ENCODE measurements around the gene HECTD4.

The HECTD4 gene

DNA sequence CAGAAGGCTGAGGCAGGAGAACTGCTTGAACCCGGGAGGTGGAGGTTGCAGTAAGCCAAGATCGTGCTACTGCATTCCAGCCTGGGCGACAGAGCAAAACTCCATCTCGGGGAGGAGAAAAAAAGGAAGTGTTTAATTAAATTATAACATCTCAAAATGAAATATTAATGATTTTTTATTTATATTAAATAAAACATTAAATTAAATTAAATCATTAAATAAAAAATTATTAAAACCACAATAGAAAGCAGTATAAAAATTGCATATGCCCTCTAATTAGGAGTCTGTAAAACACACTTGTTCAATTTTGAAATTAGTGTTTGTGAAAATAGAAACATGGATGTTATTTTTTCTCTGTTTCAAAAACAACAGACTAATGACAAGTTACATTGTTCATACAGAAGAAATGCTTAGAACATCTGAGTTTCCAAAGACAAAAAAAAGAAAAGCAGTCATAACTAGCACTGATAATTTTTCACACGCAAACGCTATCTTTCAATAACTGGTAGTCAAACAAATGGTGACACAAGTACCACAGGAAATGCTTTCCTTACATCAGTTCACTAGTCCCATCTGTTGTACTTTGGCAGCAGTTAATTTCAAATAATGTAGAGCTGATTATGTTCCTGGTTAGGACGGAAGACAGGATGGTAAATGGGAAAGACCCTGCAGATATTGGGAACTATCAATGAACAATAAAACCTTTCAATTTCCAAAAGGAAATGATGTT lies 54.9 kb downstream of the HECTD4 start:
- DNase-seq, result no peak
- H3K27ac Mint-ChIP-seq, result no peak overlapping the region
- no peaks in the 10 kb centered on the region for H3K9me3 Mint-ChIP-seq
- H3K27me3 Mint-ChIP-seq, result no peaks in the 10 kb centered on the region
- no peaks in the 10 kb centered on the region for H3K36me3 Mint-ChIP-seq (ENCODE audit: low read depth)
- peaks cover 11% of the 10 kb centered on the region for H3K4me1 Mint-ChIP-seq (ENCODE audit: low read depth)
- H3K4me3 Mint-ChIP-seq, result no peak overlapping the region

GRCh38 chr12:112325622-112326207 lies 56.5 kb downstream of the HECTD4 start:
- Mint-ChIP-seq H3K27ac (no peak overlapping the region), H3K27me3 (no peaks in the 10 kb centered on the region), H3K36me3 (ENCODE audit: low read depth) (no peaks in the 10 kb centered on the region), H3K9me3 (no peaks in the 10 kb centered on the region), H3K4me3 (no peak overlapping the region), H3K4me1 (ENCODE audit: low read depth) (peaks cover 13% of the 10 kb centered on the region)
- no peak for DNase-seq

DNA sequence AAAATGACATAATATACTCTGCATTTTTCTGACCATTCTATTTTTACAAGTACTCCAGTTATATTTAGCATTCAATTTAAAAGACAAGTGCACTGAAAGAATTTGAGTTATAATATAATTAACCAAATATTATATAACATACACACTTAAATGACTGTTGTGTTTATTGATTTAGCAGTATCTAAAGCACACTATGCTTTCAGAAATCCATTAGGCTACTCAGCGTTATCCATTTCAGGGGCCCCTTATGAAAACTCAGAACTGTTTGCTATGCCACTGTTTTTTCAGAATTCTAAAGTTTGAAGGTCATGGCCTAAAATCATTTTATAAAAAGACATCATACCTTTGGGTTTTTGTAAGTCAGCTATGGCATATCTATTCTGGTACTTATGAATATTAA lies 57.1 kb downstream of the HECTD4 start:
- Mint-ChIP-seq H3K9me3 (no peaks in the 10 kb centered on the region), H3K27me3 (no peaks in the 10 kb centered on the region), H3K4me3 (no peak overlapping the region), H3K4me1 (ENCODE audit: low read depth) (peaks cover 13% of the 10 kb centered on the region), H3K36me3 (ENCODE audit: low read depth) (no peaks in the 10 kb centered on the region), H3K27ac (no peak overlapping the region)
- no peak for DNase-seq

DNA sequence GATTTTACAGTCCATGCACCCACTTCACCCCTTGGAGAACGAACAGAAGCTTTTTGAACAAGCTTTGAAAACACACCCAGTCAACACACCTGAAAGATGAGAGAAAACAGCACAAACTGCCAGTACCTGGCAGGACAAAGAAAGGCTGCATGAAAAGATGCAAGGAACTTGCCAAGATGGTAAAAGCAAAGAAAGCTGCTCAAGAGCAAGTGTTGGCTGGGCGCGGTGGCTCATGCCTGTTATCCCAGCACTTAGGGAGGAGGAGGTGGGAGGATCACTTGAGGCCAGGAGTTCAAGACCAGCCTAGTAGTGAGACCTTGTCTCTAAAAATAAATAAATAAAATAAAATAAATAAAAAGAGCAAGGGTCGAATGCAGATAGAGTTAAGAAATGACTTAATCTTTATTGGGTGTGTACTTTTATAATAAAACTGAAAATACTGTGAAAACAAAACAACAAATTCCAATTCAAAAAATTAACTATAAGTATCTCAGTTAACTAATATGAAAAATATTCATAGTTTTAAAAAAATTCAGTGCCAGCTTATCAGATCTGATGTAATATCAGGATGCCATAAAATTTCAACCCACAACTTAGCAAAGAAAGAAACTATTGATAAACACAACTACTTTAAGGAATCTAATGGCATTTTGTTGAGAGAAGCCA lies 59.2 kb downstream of the HECTD4 start:
- DNase-seq, result no peak
- Mint-ChIP-seq H3K4me1 (ENCODE audit: low read depth) (peaks cover 13% of the 10 kb centered on the region), H3K36me3 (ENCODE audit: low read depth) (peaks cover 11% of the 10 kb centered on the region), H3K9me3 (no peaks in the 10 kb centered on the region), H3K27ac (no peak overlapping the region), H3K4me3 (no peak overlapping the region), H3K27me3 (no peaks in the 10 kb centered on the region)

GRCh38 chr12:112322441-112322840 lies 59.8 kb downstream of the HECTD4 start:
- Mint-ChIP-seq H3K36me3 (ENCODE audit: low read depth) (peaks cover 12% of the 10 kb centered on the region), H3K4me3 (no peak overlapping the region), H3K27ac (no peak overlapping the region), H3K9me3 (no peaks in the 10 kb centered on the region), H3K27me3 (no peaks in the 10 kb centered on the region), H3K4me1 (ENCODE audit: low read depth) (peaks cover 13% of the 10 kb centered on the region)
- no peak for DNase-seq

- no peak overlapping the region for H3K4me3 Mint-ChIP-seq
- H3K27ac Mint-ChIP-seq, result no peak overlapping the region
- H3K27me3 Mint-ChIP-seq, result no peaks in the 10 kb centered on the region
- DNase-seq, result no peak
- H3K9me3 Mint-ChIP-seq, result no peaks in the 10 kb centered on the region
- H3K36me3 Mint-ChIP-seq (ENCODE audit: low read depth), result peaks cover 18% of the 10 kb centered on the region
- H3K4me1 Mint-ChIP-seq (ENCODE audit: low read depth), result peaks cover 16% of the 10 kb centered on the region
Observed at GRCh38 chr12:112321245-112321644, 61.0 kb downstream of the HECTD4 start.

DNA sequence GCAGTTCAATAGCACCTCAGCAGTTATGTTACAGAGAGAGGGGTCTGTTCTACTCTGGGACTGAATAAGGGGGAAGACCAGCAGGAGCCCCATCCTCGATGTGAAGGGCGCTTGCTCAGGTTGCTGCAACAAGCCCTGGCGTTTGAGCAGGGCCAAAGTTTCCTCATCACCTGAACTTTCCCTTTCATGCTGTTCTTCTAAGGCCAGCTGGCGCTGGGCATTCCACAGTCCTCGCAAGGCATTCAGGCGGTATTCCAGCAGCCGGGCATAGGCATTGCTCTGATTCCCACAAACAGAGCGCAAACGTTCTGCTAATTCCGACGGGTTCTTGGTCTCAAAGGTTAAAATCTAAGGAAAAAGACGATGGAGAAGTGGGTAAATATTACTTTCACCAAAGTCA lies 62.8 kb downstream of the HECTD4 start:
- Mint-ChIP-seq H3K4me1 (ENCODE audit: low read depth) (peaks cover 16% of the 10 kb centered on the region), H3K27ac (no peak overlapping the region), H3K9me3 (no peaks in the 10 kb centered on the region), H3K4me3 (no peak overlapping the region), H3K27me3 (no peaks in the 10 kb centered on the region), H3K36me3 (ENCODE audit: low read depth) (peaks cover 29% of the 10 kb centered on the region)
- DNase-seq, result no peak

- Mint-ChIP-seq H3K36me3 (ENCODE audit: low read depth) (peaks cover 41% of the 10 kb centered on the region), H3K4me1 (ENCODE audit: low read depth) (peaks cover 6% of the 10 kb centered on the region), H3K4me3 (no peak overlapping the region), H3K27ac (no peak overlapping the region), H3K27me3 (no peaks in the 10 kb centered on the region), H3K9me3 (no peaks in the 10 kb centered on the region)
- DNase-seq, result no peak
Observed at GRCh38 chr12:112317481-112317880, 64.8 kb downstream of the HECTD4 start.

- Mint-ChIP-seq H3K9me3 (no peaks in the 10 kb centered on the region), H3K27me3 (no peaks in the 10 kb centered on the region), H3K4me1 (ENCODE audit: low read depth) (peaks cover 7% of the 10 kb centered on the region), H3K27ac (no peak overlapping the region), H3K4me3 (no peak overlapping the region), H3K36me3 (ENCODE audit: low read depth) (peaks cover 55% of the 10 kb centered on the region)
- DNase-seq, result no peak
Observed at GRCh38 chr12:112314981-112315380, 67.2 kb downstream of the HECTD4 start.

DNA sequence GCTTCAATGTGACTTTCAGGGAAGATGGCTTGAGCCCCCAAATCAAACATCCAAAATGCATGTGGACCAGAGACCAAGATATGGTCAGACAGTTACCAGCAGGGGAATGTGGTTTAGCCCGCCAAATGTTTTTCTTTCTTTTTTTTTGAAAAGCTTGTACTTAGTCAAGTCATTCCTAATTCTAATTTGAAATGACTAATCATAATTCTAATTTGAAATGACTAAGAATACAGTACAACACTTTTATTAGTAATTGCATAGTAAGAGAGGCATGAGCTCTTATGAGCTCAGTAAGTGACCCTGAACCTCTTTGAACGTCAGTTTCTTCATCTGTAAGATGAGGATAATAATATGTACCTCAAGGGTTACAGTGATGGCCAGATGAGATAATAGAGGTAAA lies 72.4 kb downstream of the HECTD4 start:
- DNase-seq, result no peak
- peaks cover 71% of the 10 kb centered on the region for H3K36me3 Mint-ChIP-seq (ENCODE audit: low read depth)
- peaks cover 11% of the 10 kb centered on the region for H3K4me1 Mint-ChIP-seq (ENCODE audit: low read depth)
- no peaks in the 10 kb centered on the region for H3K9me3 Mint-ChIP-seq
- no peak overlapping the region for H3K27ac Mint-ChIP-seq
- no peaks in the 10 kb centered on the region for H3K27me3 Mint-ChIP-seq
- no peak overlapping the region for H3K4me3 Mint-ChIP-seq

DNA sequence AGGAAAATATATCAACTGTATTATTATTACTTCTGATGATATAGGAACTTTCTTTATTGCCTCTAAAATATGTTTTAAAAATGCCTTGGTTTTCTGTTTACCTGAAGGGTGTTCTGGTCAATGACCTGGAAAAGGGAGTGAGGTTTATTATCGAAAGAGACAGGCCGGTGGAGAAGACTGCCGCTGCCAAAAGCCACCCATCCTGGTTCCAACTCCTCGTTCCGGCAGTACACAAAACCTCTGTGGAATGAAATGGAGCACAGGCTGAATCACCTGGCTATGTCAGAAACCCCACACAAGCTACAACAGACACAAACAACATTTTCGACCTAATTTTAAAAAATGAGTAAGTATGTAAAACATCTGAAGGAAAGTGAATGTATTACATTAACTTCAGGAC lies 73.6 kb downstream of the HECTD4 start:
- Mint-ChIP-seq H3K9me3 (no peaks in the 10 kb centered on the region), H3K36me3 (ENCODE audit: low read depth) (peaks cover 68% of the 10 kb centered on the region), H3K4me3 (no peak overlapping the region), H3K4me1 (ENCODE audit: low read depth) (peaks cover 12% of the 10 kb centered on the region), H3K27ac (no peak overlapping the region), H3K27me3 (no peaks in the 10 kb centered on the region)
- DNase-seq, result no peak

DNA sequence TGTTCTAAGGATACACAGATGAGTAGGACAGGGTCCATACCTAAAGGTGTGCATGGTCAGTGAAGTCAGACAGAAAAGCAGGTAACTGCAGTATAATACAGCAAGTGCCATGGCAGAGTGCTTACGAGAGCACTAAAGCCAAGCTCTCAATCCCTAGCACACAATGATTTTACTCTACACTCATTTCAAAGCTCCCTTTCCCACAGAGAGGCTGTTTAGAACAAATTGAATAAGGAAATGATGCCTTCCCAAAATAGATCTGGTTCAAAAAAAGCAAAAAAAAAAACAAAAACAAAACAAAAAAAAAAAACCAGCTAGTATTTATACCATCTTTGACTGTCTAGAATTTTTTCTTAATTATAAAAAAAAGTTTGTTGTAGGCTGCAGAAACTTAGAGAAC lies 74.1 kb downstream of the HECTD4 start:
- no peak overlapping the region for H3K4me3 Mint-ChIP-seq
- H3K9me3 Mint-ChIP-seq, result no peaks in the 10 kb centered on the region
- peaks cover 70% of the 10 kb centered on the region for H3K36me3 Mint-ChIP-seq (ENCODE audit: low read depth)
- no peaks in the 10 kb centered on the region for H3K27me3 Mint-ChIP-seq
- no peak for DNase-seq
- H3K27ac Mint-ChIP-seq, result no peak overlapping the region
- H3K4me1 Mint-ChIP-seq (ENCODE audit: low read depth), result peaks cover 16% of the 10 kb centered on the region

GRCh38 chr12:112307317-112308011 lies 74.8 kb downstream of the HECTD4 start:
- peaks cover 23% of the 10 kb centered on the region for H3K4me1 Mint-ChIP-seq (ENCODE audit: low read depth)
- no peaks in the 10 kb centered on the region for H3K27me3 Mint-ChIP-seq
- H3K9me3 Mint-ChIP-seq, result no peaks in the 10 kb centered on the region
- H3K4me3 Mint-ChIP-seq, result no peak overlapping the region
- H3K27ac Mint-ChIP-seq, result no peak overlapping the region
- peaks cover 73% of the 10 kb centered on the region for H3K36me3 Mint-ChIP-seq (ENCODE audit: low read depth)
- DNase-seq, result no peak

DNA sequence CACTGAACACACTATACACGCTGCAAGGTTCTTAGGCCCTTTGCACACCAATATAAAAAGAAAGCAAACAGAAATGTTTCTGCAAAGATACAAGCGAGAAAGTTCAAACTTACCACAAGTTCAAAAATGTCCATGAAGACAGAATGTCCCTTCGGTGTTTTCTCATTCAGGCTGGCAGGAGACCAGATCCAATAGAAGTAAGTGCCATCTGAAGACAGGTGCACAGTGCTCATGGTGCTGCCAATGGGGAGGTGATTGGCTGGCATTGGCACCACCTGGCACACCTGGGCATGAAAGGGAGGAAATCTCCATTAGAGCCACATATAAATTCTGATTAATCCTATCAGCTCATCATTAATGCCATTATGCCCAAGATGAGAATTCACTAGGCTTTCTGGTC lies 76.3 kb downstream of the HECTD4 start:
- DNase-seq, result no peak
- Mint-ChIP-seq H3K4me3 (no peak overlapping the region), H3K4me1 (ENCODE audit: low read depth) (peaks cover 23% of the 10 kb centered on the region), H3K27me3 (no peaks in the 10 kb centered on the region), H3K27ac (peak overlapping the region; percentile 11), H3K36me3 (ENCODE audit: low read depth) (peaks cover 68% of the 10 kb centered on the region), H3K9me3 (no peaks in the 10 kb centered on the region)

DNA sequence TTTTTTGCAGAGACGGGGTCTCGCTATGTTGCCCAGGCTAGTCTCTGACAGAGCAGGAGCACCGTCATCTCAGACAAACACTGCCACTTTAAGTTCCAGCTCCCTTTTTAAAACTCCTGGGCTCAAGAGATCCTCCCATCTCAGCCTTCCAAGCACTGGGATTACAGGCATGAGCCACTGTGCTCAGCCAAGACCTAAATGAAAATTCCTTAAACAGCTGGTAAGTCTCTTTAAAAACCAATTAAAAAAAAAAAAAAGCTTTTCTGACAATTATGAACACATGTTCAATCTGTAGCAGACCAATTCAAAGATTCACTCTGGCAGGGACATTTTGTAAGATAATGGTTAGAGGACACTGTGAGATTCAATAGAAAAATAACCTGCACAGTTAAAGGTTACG lies 77.8 kb downstream of the HECTD4 start:
- H3K27me3 Mint-ChIP-seq, result no peaks in the 10 kb centered on the region
- no peak for DNase-seq
- H3K27ac Mint-ChIP-seq, result no peak overlapping the region
- H3K36me3 Mint-ChIP-seq (ENCODE audit: low read depth), result peaks cover 70% of the 10 kb centered on the region
- H3K9me3 Mint-ChIP-seq, result no peaks in the 10 kb centered on the region
- peaks cover 16% of the 10 kb centered on the region for H3K4me1 Mint-ChIP-seq (ENCODE audit: low read depth)
- no peak overlapping the region for H3K4me3 Mint-ChIP-seq
